ENCODE results near the gene MCM6. TPM values are rescaled to one million over a fixed set of nuclear protein-coding genes. Genes with fewer than 3 reads are reported as not detected.

The MCM6 gene
- total RNA-seq, 1 experiment from 2014 or later: 113 TPM

DNA sequence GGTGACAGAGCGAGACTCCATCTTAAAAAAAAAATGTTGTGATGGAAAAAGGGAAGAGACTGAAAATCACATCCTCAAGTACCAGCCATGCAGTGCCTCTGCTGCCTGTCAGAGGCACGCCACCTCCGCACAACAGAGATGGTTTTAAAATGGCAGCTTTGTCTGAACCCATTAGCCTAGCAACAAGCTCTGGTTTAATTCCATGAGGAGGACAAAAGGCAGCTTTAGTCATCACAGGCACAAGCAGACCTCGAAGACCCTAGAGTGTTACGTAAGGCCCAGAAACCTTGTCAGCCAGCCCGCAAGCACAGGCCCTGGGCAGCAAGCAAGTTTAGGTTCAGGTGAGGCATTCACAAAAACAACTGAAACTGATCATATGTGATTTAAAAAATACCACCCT, 49.7 kb downstream of the MCM6 start:
- no peak overlapping the region for H4K5ac ChIP-seq (ENCODE audit: insufficient read length, low read depth, low read length)
- no peak overlapping the region for H3K18ac ChIP-seq (ENCODE audit: insufficient read length, low read depth, low read length)
- no peak overlapping the region for H3K9ac ChIP-seq (ENCODE audit: extremely low read depth, insufficient read length, low read length)
- WGBS (ENCODE audit: extremely low coverage, insufficient read length, low lambda C conversion rate): no CpG with 5 or more reads among the region's 6 CpGs
- no peaks in the 10 kb centered on the region for H3K79me1 ChIP-seq (ENCODE audit: insufficient read depth, low read depth, low read length, poor library complexity, severe bottlenecking)
- no peak overlapping the region for H2BK15ac ChIP-seq (ENCODE audit: low read depth, low read length)
- H2BK12ac ChIP-seq (ENCODE audit: insufficient read length, low read depth, low read length): no peak overlapping the region
- H3K9me3 ChIP-seq (ENCODE audit: control insufficient read depth, low read depth, low read length): no peaks in the 10 kb centered on the region
- H3K27me3 ChIP-seq (ENCODE audit: insufficient read depth, low read length): no peaks in the 10 kb centered on the region
- Mint-ChIP-seq H3K36me3 (ENCODE audit: insufficient read depth in 1 of 3, low read depth in 3 of 3) (peaks cover 0 to 7% (median 4%) of the 10 kb centered on the region in 3 experiments; a peak in 4 of 7 replicates), H3K27me3 (ENCODE audit: low read depth) (no peaks in the 10 kb centered on the region; the same call in 1 of the 2 replicates), H3K27ac (no peak overlapping the region), H3K9me3 (peaks cover 10% of the 10 kb centered on the region in 2 experiments; a peak in 4 of 5 replicates), H3K4me3 (no peak overlapping the region), H3K4me1 (no peaks in the 10 kb centered on the region)
- H3K4me2 ChIP-seq (ENCODE audit: insufficient read depth, insufficient read length, low read length): no peak overlapping the region
- no peak for DNase-seq
- no peak overlapping the region for H3K56ac ChIP-seq (ENCODE audit: insufficient read length, low read depth, low read length)
- TF ChIP-seq, protein P1, sequence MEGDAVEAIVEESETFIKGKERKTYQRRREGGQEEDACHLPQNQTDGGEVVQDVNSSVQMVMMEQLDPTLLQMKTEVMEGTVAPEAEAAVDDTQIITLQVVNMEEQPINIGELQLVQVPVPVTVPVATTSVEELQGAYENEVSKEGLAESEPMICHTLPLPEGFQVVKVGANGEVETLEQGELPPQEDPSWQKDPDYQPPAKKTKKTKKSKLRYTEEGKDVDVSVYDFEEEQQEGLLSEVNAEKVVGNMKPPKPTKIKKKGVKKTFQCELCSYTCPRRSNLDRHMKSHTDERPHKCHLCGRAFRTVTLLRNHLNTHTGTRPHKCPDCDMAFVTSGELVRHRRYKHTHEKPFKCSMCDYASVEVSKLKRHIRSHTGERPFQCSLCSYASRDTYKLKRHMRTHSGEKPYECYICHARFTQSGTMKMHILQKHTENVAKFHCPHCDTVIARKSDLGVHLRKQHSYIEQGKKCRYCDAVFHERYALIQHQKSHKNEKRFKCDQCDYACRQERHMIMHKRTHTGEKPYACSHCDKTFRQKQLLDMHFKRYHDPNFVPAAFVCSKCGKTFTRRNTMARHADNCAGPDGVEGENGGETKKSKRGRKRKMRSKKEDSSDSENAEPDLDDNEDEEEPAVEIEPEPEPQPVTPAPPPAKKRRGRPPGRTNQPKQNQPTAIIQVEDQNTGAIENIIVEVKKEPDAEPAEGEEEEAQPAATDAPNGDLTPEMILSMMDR (conservative IDR thresholded peaks at IDR 0.05): no peak
- no peaks in the 10 kb centered on the region for H3K4me1 ChIP-seq (ENCODE audit: insufficient read depth, low read length)
- no peak overlapping the region for H4K91ac ChIP-seq (ENCODE audit: insufficient read length, low read depth, low read length)
- H4K20me1 ChIP-seq (ENCODE audit: control insufficient read depth, insufficient read depth, insufficient read length): no peaks in the 10 kb centered on the region
- no peak overlapping the region for H2AK5ac ChIP-seq (ENCODE audit: insufficient read length, low read length)
- H3K23me2 ChIP-seq (ENCODE audit: insufficient read length, low read depth, low read length, poor library complexity, severe bottlenecking): no peaks in the 10 kb centered on the region
- no peak overlapping the region for H2BK5ac ChIP-seq (ENCODE audit: insufficient read length, low read length)
- no peak overlapping the region for H4K8ac ChIP-seq (replicated peaks; ENCODE audit: insufficient read length, low read depth, low read length)
- H3K27ac ChIP-seq (ENCODE audit: insufficient read length, low read depth, low read length): no peak overlapping the region
- H3T11ph ChIP-seq (ENCODE audit: low read length): no peak overlapping the region
- H2BK120ac ChIP-seq (ENCODE audit: low read depth, low read length, poor library complexity, severe bottlenecking): no peak overlapping the region
- no peaks in the 10 kb centered on the region for H3K79me2 ChIP-seq (ENCODE audit: insufficient read depth, low read length)
- H3K14ac ChIP-seq (ENCODE audit: insufficient read depth, low read length): no peak overlapping the region
- H2AFZ ChIP-seq (ENCODE audit: low read length): no peak overlapping the region
- H3K23ac ChIP-seq (ENCODE audit: insufficient read length, low read depth, low read length): no peak overlapping the region
- H3K4ac ChIP-seq (ENCODE audit: low read depth, low read length): no peak overlapping the region
- H2BK20ac ChIP-seq (ENCODE audit: low read depth, low read length, poor library complexity, severe bottlenecking): no peak overlapping the region

All from H9 (cell line).